ENCODE data around the gene TYW5. TPM values are rescaled to one million over a fixed set of nuclear protein-coding genes. Genes with fewer than 3 reads are reported as not detected.

Gene TYW5
- total and polyA plus RNA-seq, 2 donors = 5.5 to 5.9 TPM

GRCh38 chr2:199901942-199902341, 53.3 kb downstream of the TYW5 start:
- no peak overlapping the region for H3K27ac ChIP-seq (ENCODE audit: low read depth in 1 of 2, low read length in 1 of 2)
- no peak for DNase-seq (ENCODE audit: low read depth in 6 of 9, low spot score in 9 of 9)
- no peaks in the 10 kb centered on the region for H3K9me3 ChIP-seq (ENCODE audit: control insufficient read depth in 2 of 2, insufficient read depth in 1 of 2, low read length in 1 of 2)
- H3K4me1 ChIP-seq (ENCODE audit: control insufficient read depth in 2 of 2, insufficient read depth in 2 of 2, low read length in 2 of 2) = no peaks in the 10 kb centered on the region
- no peaks in the 10 kb centered on the region for H3K27me3 ChIP-seq (ENCODE audit: control insufficient read depth in 2 of 2, insufficient read depth in 1 of 2, low read length in 1 of 2)
- WGBS = 98% methylated on average over 4 of the region's 4 CpGs
- no peak overlapping the region for H3K4me3 ChIP-seq (ENCODE audit: low read length in 2 of 2)
- H3K36me3 ChIP-seq (ENCODE audit: control insufficient read depth in 2 of 2, insufficient read depth in 2 of 2, low read length in 1 of 2) = no peaks in the 10 kb centered on the region

- Histone ChIP-seq H3K27me3 (ENCODE audit: control insufficient read depth in 2 of 2, insufficient read depth in 1 of 2, low read length in 1 of 2) (no peaks in the 10 kb centered on the region), H3K36me3 (ENCODE audit: control insufficient read depth in 2 of 2, insufficient read depth in 2 of 2, low read length in 1 of 2) (no peaks in the 10 kb centered on the region), H3K9me3 (ENCODE audit: control insufficient read depth in 2 of 2, insufficient read depth in 1 of 2, low read length in 1 of 2) (no peaks in the 10 kb centered on the region), H3K27ac (ENCODE audit: low read depth in 1 of 2, low read length in 1 of 2) (no peak overlapping the region), H3K4me3 (ENCODE audit: low read length in 2 of 2) (no peak overlapping the region), H3K4me1 (ENCODE audit: control insufficient read depth in 2 of 2, insufficient read depth in 2 of 2, low read length in 2 of 2) (no peaks in the 10 kb centered on the region)
- no peak for DNase-seq (ENCODE audit: low read depth in 6 of 9, low spot score in 9 of 9)
- WGBS = 95% methylated on average over 2 of the region's 2 CpGs
Measured at GRCh38 chr2:199896617-199897016, 58.7 kb downstream of the TYW5 start.

GRCh38 chr2:199895406-199895805, 59.9 kb downstream of the TYW5 start:
- WGBS = 95% methylated on average over 3 of the region's 3 CpGs
- H3K36me3 ChIP-seq (ENCODE audit: control insufficient read depth in 2 of 2, insufficient read depth in 2 of 2, low read length in 1 of 2) = no peaks in the 10 kb centered on the region
- no peak for DNase-seq (ENCODE audit: low read depth in 6 of 9, low spot score in 9 of 9)
- no peaks in the 10 kb centered on the region for H3K27me3 ChIP-seq (ENCODE audit: control insufficient read depth in 2 of 2, insufficient read depth in 1 of 2, low read length in 1 of 2)
- H3K9me3 ChIP-seq (ENCODE audit: control insufficient read depth in 2 of 2, insufficient read depth in 1 of 2, low read length in 1 of 2) = no peaks in the 10 kb centered on the region
- no peak overlapping the region for H3K27ac ChIP-seq (ENCODE audit: low read depth in 1 of 2, low read length in 1 of 2)
- no peak overlapping the region for H3K4me3 ChIP-seq (ENCODE audit: low read length in 2 of 2)
- no peaks in the 10 kb centered on the region for H3K4me1 ChIP-seq (ENCODE audit: control insufficient read depth in 2 of 2, insufficient read depth in 2 of 2, low read length in 2 of 2)

GRCh38 chr2:199883474-199884212, 71.6 kb downstream of the TYW5 start:
- WGBS = 95% methylated on average over 6 of the region's 6 CpGs
- no peak overlapping the region for H3K4me3 ChIP-seq (ENCODE audit: low read length in 2 of 2)

GRCh38 chr2:199882667-199883066, 72.6 kb downstream of the TYW5 start:
- H3K9me3 ChIP-seq (ENCODE audit: control insufficient read depth in 2 of 2, insufficient read depth in 1 of 2, low read length in 1 of 2) = no peaks in the 10 kb centered on the region
- no peaks in the 10 kb centered on the region for H3K27me3 ChIP-seq (ENCODE audit: control insufficient read depth in 2 of 2, insufficient read depth in 1 of 2, low read length in 1 of 2)
- no peak for DNase-seq (ENCODE audit: low read depth in 6 of 9, low spot score in 9 of 9)
- H3K36me3 ChIP-seq (ENCODE audit: control insufficient read depth in 2 of 2, insufficient read depth in 2 of 2, low read length in 1 of 2) = no peaks in the 10 kb centered on the region
- no peak overlapping the region for H3K27ac ChIP-seq (ENCODE audit: low read depth in 1 of 2, low read length in 1 of 2)
- no peak overlapping the region for H3K4me3 ChIP-seq (ENCODE audit: low read length in 2 of 2)
- no peaks in the 10 kb centered on the region for H3K4me1 ChIP-seq (ENCODE audit: control insufficient read depth in 2 of 2, insufficient read depth in 2 of 2, low read length in 2 of 2)

More at GRCh38 chr2:199883474-199884212, 71.6 kb downstream of the TYW5 start:
- Histone ChIP-seq H3K4me1 (ENCODE audit: control insufficient read depth in 2 of 2, insufficient read depth in 2 of 2, low read length in 2 of 2) (no peaks in the 10 kb centered on the region), H3K27ac (ENCODE audit: low read depth in 1 of 2, low read length in 1 of 2) (no peak overlapping the region), H3K36me3 (ENCODE audit: control insufficient read depth in 2 of 2, insufficient read depth in 2 of 2, low read length in 1 of 2) (no peaks in the 10 kb centered on the region), H3K9me3 (ENCODE audit: control insufficient read depth in 2 of 2, insufficient read depth in 1 of 2, low read length in 1 of 2) (no peaks in the 10 kb centered on the region), H3K27me3 (ENCODE audit: control insufficient read depth in 2 of 2, insufficient read depth in 1 of 2, low read length in 1 of 2) (no peaks in the 10 kb centered on the region)
- DNase-seq (ENCODE audit: low read depth in 6 of 9, low spot score in 9 of 9) = no peak

Other genes with a start within 250 kb of the TYW5 start
- gene FTCDNL1, start 104.3 kb downstream of the TYW5 start, total RNA-seq = 0.94 TPM
- gene FTCDNL1, start 104.3 kb downstream of the TYW5 start, polyA plus RNA-seq = 2.2 TPM
- gene C2orf69, start 44.2 kb downstream of the TYW5 start, total RNA-seq = 4.5 TPM
- 10.0 TPM for gene C2orf69, start 44.2 kb downstream of the TYW5 start, polyA plus RNA-seq
- 15.3 TPM for gene MAIP1, start 91 bp upstream of the TYW5 start, total RNA-seq
- 16.3 TPM for gene MAIP1, start 91 bp upstream of the TYW5 start, polyA plus RNA-seq